Thyroid gland (tissue), 4 donors: ENCODE measurements around the gene DYRK1A.
A peak's percentile ranks its signal among the peaks of the same experiment; 100 is the strongest.

Experiments used
- CTCF ChIP-seq, 6 experiments: fragments of 200-600 bp in 3 of 6; fragments of 450-650 bp in 3 of 6; sonication (generic) in 3 of 6; IDR thresholded peaks; one replicate each; pipeline ENCODE4 v1.5.1; 2016 to 2019; ENCODE audit warnings: antibody characterized with exemption in 6 of 6, mild to moderate bottlenecking in 2 of 6, inconsistent platforms in 1 of 6, moderate library complexity in 1 of 6
- POLR2A ChIP-seq, 2 donors: fragments of 450-650 bp; IDR thresholded peaks; one replicate each; pipeline ENCODE4 v1.6.1; 2017; ENCODE audit warnings: antibody characterized with exemption in 2 of 2, mild to moderate bottlenecking in 2 of 2, moderate library complexity in 1 of 2

GRCh38 chr21:37367703-37368540 is 1.3 kb downstream of the DYRK1A start:
- TF ChIP-seq CTCF (IDR thresholded peaks at IDR 0.05) (no peak), POLR2A (IDR thresholded peaks at IDR 0.05) (peak in 1 of 2 donors; percentile 50)
